Endothelial cell of umbilical vein (primary cell): ENCODE data around the gene PCDH15. TPM values are rescaled to one million over a fixed set of nuclear protein-coding genes. Genes with fewer than 3 reads are reported as not detected.

ENCODE experiments used
- BruUV-seq: library from RNA; stranded (reverse); fragments of 400-500 nt; replicated peaks from 2 replicates; lab custom pipeline; 2021; lab: Mats Ljungman, UMichigan
- CTCF ChIA-PET: fragments of 300-600, 350-600 bp; sonication (Branson Sonifier 250); formaldehyde crosslinking; loops from one replicate; lab custom pipeline; 2021; ENCODE audit warnings: antibody characterized with exemption, inconsistent platforms; lab: Charles Lee
- POLR2A ChIA-PET: fragments of 300-600, 350-600 bp; sonication (Branson Sonifier 250); formaldehyde crosslinking; loops from one replicate; lab custom pipeline; 2021; ENCODE audit warnings: antibody characterized with exemption, inconsistent platforms; lab: Charles Lee
- DNase-seq: peaks from one replicate; pipeline ENCODE4 v3.0.0-alpha.2; 2011; ENCODE audit warnings: low read depth, low spot score
- FAIRE-seq: peaks from 2 replicates; lab custom pipeline; 2011; peaks lifted over from hg19 to GRCh38; lab: Jason Lieb, UNC
- H2AFZ ChIP-seq: 2 replicates; pipeline ENCODE4 v1.6.0; 2012; ENCODE audit warnings: low read depth, low read length, control low read depth, inconsistent platforms
- H3K27ac ChIP-seq: 2 replicates; pipeline ENCODE4 v1.5.1; 2011; ENCODE audit warnings: low read depth, mild to moderate bottlenecking, control low read depth, low read length, moderate library complexity; ENCODE audit not compliant: insufficient read depth
- H3K27me3 ChIP-seq, 2 experiments: 2 replicates each; pipeline versions ENCODE4 v1.6.0 to v1.6.1; 2011; ENCODE audit warnings: low read length in 2 of 2, mixed read lengths in 1 of 2; ENCODE audit not compliant: control insufficient read depth in 2 of 2, insufficient read depth in 2 of 2
- H3K36me3 ChIP-seq, 2 experiments: 2 replicates in 1 of 2; 3 replicates in 1 of 2; pipeline ENCODE4 v1.5.1; 2011; ENCODE audit warnings: low read length in 2 of 2, mild to moderate bottlenecking in 1 of 2, moderate library complexity in 1 of 2; ENCODE audit not compliant: control insufficient read depth in 2 of 2, insufficient read depth in 2 of 2; ENCODE audit errors: extremely low read depth in 1 of 2
- H3K4me1 ChIP-seq: 3 replicates; pipeline ENCODE4 v1.5.1; 2011; ENCODE audit warnings: mild to moderate bottlenecking, low read length; ENCODE audit not compliant: control insufficient read depth, insufficient read depth; ENCODE audit errors: extremely low read depth
- H3K4me2 ChIP-seq: 2 replicates; pipeline ENCODE4 v1.6.1; 2011; ENCODE audit warnings: low read length, control low read depth, mixed read lengths; ENCODE audit not compliant: insufficient read depth
- H3K4me3 ChIP-seq, 3 experiments: fragments of 200-600 bp in 1 of 3; sonication (generic), shearing (Covaris generic) in 1 of 3; replicated peaks in 1 of 3; 2 replicates each; pipeline ENCODE4 v1.5.1; 2011 to 2016; ENCODE audit warnings: control low read depth in 3 of 3, low read length in 3 of 3, mild to moderate bottlenecking in 2 of 3, inconsistent platforms in 1 of 3, low read depth in 1 of 3, moderate library complexity in 1 of 3; ENCODE audit not compliant: insufficient read depth in 1 of 3
- H3K79me2 ChIP-seq: 2 replicates; pipeline ENCODE4 v1.6.0; 2012; ENCODE audit warnings: low read length, inconsistent platforms; ENCODE audit not compliant: control insufficient read depth, insufficient read depth
- H3K9ac ChIP-seq: replicated peaks from 2 replicates; pipeline ENCODE3; 2011; ENCODE audit warnings: low read length, control low read depth; ENCODE audit not compliant: insufficient read depth; ENCODE audit errors: extremely low read depth
- H3K9me1 ChIP-seq: replicated peaks from 3 replicates; pipeline ENCODE4 v1.6.0; 2011; ENCODE audit warnings: mild to moderate bottlenecking, low read length; ENCODE audit not compliant: control insufficient read depth, insufficient read depth; ENCODE audit errors: extremely low read depth
- H3K9me3 ChIP-seq: replicated peaks from 2 replicates; pipeline ENCODE4 v1.5.1; 2012; ENCODE audit warnings: low read length, inconsistent platforms; ENCODE audit not compliant: control insufficient read depth, insufficient read depth
- H4K20me1 ChIP-seq: replicated peaks from 2 replicates; pipeline ENCODE3; 2011; ENCODE audit warnings: mild to moderate bottlenecking, low read length; ENCODE audit not compliant: control insufficient read depth, insufficient read depth; ENCODE audit errors: extremely low read depth
- CTCF ChIP-seq, 2 donors: IDR thresholded peaks; 1 replicate in 1 of 2; 2 replicates in 1 of 2; pipeline ENCODE4 v1.5.1; 2011; ENCODE audit warnings: low read length in 2 of 2, mild to moderate bottlenecking in 2 of 2, moderate library complexity in 2 of 2, control low read depth in 1 of 2, inconsistent platforms in 1 of 2, low read depth in 1 of 2; ENCODE audit not compliant: insufficient read depth in 1 of 2; ENCODE audit errors: extremely low read depth in 1 of 2
- EZH2 ChIP-seq: IDR thresholded peaks from 2 replicates; pipeline ENCODE4 v1.6.1; 2012; ENCODE audit warnings: borderline replicate concordance, low read depth, mild to moderate bottlenecking, moderate library complexity, low read length, inconsistent platforms; ENCODE audit not compliant: severe bottlenecking
- FOS ChIP-seq: IDR thresholded peaks from 2 replicates; pipeline ENCODE4 v1.6.1; 2011; ENCODE audit warnings: mild to moderate bottlenecking, low read length, moderate library complexity, borderline replicate concordance; ENCODE audit not compliant: insufficient read depth
- GATA2 ChIP-seq: IDR thresholded peaks from 2 replicates; pipeline ENCODE4 v1.7.0; 2011; ENCODE audit warnings: low read depth, mild to moderate bottlenecking, moderate library complexity, mixed read lengths, low read length; ENCODE audit not compliant: insufficient read length, insufficient read depth
- JUN ChIP-seq: IDR thresholded peaks from 2 replicates; pipeline ENCODE4 v1.6.1; 2011; ENCODE audit warnings: borderline replicate concordance, low read depth; ENCODE audit not compliant: insufficient read length, insufficient read depth
- MAX ChIP-seq: IDR thresholded peaks from 2 replicates; pipeline ENCODE4 v1.6.1; 2011; ENCODE audit not compliant: insufficient read depth, insufficient read length
- MYC ChIP-seq: IDR thresholded peaks from one replicate; pipeline ENCODE4 v1.6.1; 2011; ENCODE audit warnings: mild to moderate bottlenecking, low read depth, low read length
- POLR2A ChIP-seq: IDR thresholded peaks from 2 replicates; pipeline ENCODE4 v1.6.1; 2012; ENCODE audit warnings: low read depth, mild to moderate bottlenecking, control low read depth, low read length
- POLR2AphosphoS5 ChIP-seq: IDR thresholded peaks from 2 replicates; pipeline ENCODE4 v1.6.1; 2012; ENCODE audit warnings: low read depth, mild to moderate bottlenecking, control low read depth, low read length, moderate library complexity; ENCODE audit not compliant: insufficient read depth
- dilution Hi-C: fragments of 300-500 bp; cut with MboI; formaldehyde crosslinking; loops from one replicate; pipeline ENCODE4 v1.15.0; 2019; ENCODE audit warnings: low sequenced_read_pairs; ENCODE audit not compliant: extremely low pct_ligation_motif_present
- intact Hi-C: fragments of 100-400 bp; cut with micrococcal nuclease; formaldehyde crosslinking; loops from one replicate; pipeline ENCODE4 v1.10.0; 2022
- polyA plus RNA-seq, 4 experiments: library from polyadenylated mRNA; depleted of rRNA in 3 of 4; stranded (reverse) in 3 of 4; unstranded in 1 of 4; fragments of >200 nt; gene quantifications; 2 replicates each; pipeline versions ENCODE4 v1.2.1 to v1.2.3, GENCODE V29; 2011 to 2012; ENCODE audit warnings: missing spikeins in 1 of 4
- total RNA-seq: library from RNA; stranded (reverse); gene quantifications from 2 replicates; pipeline ENCODE4 v1.2.3, GENCODE V29; 2021

Gene PCDH15
- total and polyA plus RNA-seq, 2 donors (not counting 3 experiments of a cell fraction or from before 2014, with no cell fraction given): 0.04 TPM; not detected in 1

GRCh38 chr10:53983431-53983830, 817.6 kb downstream of the PCDH15 start:
- DNase-seq (no peak), FAIRE-seq (no peak)
- Histone ChIP-seq H3K9me3 (no peaks in the 10 kb centered on the region), H3K9ac (no peak overlapping the region), H3K4me1 (no peaks in the 10 kb centered on the region), H3K9me1 (no peaks in the 10 kb centered on the region), H3K27ac (no peak overlapping the region), H3K27me3 (no peaks in the 10 kb centered on the region), H3K4me3 (no peak overlapping the region), H2AFZ (no peak overlapping the region), H3K4me2 (no peak overlapping the region), H3K79me2 (no peaks in the 10 kb centered on the region), H3K36me3 (no peaks in the 10 kb centered on the region), H4K20me1 (no peaks in the 10 kb centered on the region)
- ChIA-PET CTCF (no interaction called here), POLR2A (no interaction called here)
- intact Hi-C loops (no loop called here), dilution Hi-C loops (no loop called here)
- no TSS peak for BruUV-seq
- no peak for TF ChIP-seq JUN
- TF ChIP-seq FOS: no peak
- TF ChIP-seq MAX: no peak
- no peak for TF ChIP-seq EZH2
- TF ChIP-seq MYC: no peak
- no peak for TF ChIP-seq GATA2
- TF ChIP-seq POLR2AphosphoS5: no peak
- TF ChIP-seq CTCF (IDR thresholded peaks at IDR 0.05; ENCODE audit: extremely low read depth in 1 of 2, insufficient read depth in 1 of 2, low read depth in 1 of 2, low read length in 2 of 2): no peak
- no peak for TF ChIP-seq POLR2A
